HG03175 (cell line): ENCODE data around the gene RASGEF1C.

Experiments used
- ATAC-seq: cut with Tn5 transposase; IDR thresholded peaks from one replicate; pipeline ENCODE4 v1.9.1; 2021; ENCODE audit warnings: mild to moderate bottlenecking, moderate library complexity; ENCODE audit not compliant: unreplicated experiment

Gene RASGEF1C

DNA sequence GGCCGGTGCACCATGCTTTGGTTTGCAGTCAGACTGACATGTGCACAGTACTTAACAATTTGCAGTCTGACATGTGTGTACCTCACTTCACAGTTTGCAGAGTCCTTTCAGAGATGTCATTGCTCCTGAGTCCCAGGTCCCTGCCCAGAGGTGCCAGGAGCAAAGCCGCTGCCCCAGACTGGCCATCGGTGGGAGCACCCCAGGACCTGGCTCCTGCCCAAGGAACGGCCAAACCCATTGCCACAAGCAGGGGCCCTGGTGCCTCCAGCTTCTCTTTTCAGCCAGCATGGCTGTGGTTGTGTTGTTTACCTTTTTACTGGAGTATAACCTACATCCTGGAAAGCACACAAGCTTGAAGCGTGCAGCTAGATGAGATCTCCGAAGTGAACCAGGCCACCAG, 28.6 kb downstream of the RASGEF1C start:
- no peak for ATAC-seq

- ATAC-seq, result no peak
These were observed 29.3 kb downstream of the RASGEF1C start for GRCh38 chr5:180179442-180180420.

DNA sequence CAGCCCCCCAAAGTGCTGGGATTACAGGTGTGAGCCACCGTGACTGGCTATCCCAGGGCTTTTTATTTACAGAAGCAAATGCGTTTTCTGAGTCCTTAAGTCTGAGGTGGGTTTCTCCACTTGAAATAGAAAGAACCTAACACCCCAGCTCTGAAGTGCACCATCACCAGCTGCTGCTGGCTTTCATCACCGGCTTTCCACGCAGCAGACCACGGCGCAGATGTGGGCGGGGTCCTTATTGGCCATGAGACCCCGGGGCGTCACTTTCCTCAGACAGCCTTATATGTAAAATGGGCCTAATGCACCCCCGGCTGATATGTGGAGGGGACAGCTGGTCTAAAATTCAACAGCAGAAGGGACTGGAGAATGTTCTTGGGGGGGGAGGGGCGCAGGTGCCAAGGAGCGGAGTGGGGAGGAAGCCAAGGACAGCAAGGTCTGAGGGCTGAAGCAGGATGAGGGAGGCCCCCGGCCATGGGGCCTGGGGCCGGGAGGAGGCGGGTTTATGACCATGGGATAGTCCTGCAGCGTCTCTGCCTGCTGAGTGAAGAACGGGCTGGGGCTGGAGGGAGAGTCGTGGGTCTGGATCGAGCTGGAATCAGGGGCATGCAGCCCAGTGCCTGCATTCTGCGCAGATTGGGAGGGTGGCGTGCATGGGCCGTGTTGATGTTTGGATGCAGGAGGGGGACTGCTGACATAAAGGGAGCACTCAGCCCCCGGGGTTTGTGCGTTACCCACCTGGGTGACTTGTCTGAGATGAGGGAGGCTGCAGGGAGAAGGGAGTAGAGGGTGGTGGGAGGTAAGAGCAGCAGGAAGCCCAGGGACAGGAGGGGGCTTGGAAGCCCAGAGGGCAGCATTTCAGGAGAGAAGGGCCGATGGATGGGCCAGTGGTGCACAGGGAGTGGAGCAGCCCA, 30.2 kb downstream of the RASGEF1C start:
- ATAC-seq, result no peak

GRCh38 chr5:180176191-180176590, 32.8 kb downstream of the RASGEF1C start:
- ATAC-seq, result no peak

DNA sequence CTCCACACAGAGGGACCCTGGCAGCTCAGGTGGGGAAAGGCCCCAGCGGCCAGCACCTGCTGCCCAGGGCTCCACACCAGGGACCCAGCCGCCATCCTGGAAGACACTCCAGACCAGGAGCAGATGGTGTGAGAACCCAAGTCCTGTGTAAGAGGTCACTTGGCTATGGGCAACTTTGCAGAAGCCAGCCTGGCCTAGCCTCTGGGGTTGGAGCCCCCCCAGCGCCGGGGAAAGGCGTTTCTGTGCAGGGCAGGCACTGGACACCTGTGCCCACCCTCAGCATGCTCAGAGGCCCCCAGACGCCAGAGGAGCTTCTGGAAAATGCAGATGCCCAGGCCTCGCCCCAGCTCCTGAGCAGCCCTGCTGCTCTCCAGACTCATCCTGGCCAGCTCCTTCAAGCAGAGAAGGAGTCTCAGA, 34.0 kb downstream of the RASGEF1C start:
- no peak for ATAC-seq

GRCh38 chr5:180174587-180174972, 34.4 kb downstream of the RASGEF1C start:
- no peak for ATAC-seq

- ATAC-seq, result no peak
These were observed 35.0 kb downstream of the RASGEF1C start for GRCh38 chr5:180173875-180174586.

DNA sequence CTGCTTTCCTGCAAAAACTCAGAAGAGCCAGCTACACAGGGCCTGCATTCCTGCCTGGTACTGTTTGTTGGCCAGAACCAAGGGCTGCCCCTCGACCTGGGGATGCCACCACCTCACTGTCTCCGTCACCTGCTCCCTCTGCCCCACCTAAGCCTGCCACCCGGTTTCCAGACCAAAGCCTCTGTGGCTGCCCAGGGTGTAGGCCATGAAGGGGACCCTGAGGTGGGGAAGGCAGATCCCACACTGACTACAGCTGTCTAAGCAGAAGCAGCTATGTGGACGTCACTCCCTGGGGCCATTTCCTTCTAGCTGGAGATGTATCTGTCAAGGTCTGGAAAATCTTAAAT, 35.8 kb downstream of the RASGEF1C start:
- ATAC-seq, result no peak

DNA sequence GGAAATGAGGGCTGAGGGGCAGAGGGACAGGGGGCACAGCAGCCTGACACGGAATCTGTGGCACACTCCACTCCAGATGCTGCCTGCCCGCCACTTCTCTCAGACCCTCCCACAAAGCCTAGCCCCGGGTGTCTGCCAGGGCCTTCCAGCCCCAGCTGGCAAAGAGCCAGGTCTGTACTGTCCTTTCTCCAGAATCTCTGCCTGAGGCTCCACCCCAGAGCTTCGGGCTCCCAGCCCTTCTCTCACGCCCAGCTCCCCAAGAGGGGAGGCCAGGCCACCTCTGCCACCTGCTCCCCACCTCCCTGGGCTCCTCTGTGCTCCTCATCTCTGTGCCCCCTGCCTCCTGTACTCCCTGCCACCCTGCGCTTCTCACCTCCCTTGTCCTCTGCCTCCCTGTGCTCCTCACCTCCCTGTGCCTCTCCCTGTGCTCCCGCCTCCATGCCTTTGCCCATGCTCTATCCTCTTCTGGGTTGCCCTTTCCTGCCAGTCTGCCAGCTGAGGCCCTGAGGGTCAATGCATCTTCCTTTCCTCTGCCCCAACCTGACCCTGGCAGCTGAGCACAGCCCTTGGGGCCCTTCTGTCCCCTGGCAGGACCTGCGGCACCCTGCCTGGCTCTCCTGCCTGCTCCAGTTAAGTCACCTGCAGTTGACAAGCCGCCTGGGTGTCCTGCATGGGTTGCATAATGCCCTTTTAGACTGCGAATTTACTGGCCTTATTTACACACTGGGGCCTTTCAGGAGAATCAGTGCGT, 36.4 kb downstream of the RASGEF1C start:
- no peak for ATAC-seq

DNA sequence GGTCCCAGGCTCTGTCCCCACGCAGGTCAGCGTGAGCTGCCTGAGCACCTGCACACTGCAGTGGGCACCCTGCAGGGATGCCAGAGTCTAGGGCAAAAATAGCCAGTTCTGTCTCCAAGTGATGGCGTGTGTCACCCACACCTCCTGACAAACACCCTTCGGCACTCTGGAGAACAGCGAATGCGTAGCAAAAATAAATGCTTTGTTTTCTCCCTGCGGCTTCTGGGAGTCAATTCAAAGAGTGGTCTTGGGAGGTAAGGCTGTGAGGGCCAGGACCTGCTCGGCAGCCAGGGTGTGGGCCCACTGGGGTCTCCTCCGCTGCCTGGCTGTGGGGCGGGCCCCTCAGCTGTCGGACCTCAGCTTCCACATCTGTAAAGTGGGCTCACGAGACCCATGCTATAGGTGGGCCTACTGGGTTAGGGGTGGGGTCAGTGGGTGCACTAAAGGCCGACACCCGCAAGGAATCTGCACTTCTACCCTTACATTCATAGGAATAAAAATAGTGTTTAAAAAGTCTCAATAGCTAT, 37.4 kb downstream of the RASGEF1C start:
- ATAC-seq, result no peak

DNA sequence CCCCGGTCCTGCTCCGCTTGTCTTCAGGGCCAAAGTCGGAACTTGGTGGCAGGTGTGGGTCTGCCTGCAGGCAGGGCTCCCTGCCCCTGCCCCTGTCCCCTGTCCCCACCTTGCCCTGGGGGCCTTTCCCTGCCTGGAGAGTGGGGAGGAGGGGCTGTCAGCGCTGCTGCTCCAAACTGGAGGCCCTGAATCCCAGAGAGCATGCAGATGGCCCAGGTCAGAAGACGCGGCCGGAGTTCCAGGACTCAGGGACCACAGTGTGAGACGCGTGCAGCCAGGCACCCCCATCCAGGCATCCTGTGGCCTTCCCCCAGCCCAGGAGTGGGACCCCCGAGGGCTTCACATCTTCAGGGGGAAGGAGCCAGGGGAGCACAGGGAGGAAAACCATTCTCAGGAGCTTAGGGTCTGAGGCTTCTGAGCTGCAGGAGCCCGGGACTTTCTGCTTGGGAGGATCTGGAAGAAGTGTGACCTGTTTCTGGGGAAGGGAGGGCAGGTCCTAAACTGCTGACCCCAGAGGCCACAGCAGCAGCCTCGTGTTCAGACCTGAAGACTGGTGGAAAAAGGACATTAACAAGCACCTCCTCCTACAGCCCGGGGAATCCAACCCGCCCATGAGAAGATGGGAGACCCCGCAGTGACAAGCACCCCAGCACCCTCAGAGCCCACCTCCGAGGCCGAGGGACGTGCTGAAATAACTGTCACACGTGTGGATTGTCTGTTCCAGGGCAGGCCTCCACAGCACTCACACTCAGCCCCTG, 38.0 kb downstream of the RASGEF1C start:
- no peak for ATAC-seq

DNA sequence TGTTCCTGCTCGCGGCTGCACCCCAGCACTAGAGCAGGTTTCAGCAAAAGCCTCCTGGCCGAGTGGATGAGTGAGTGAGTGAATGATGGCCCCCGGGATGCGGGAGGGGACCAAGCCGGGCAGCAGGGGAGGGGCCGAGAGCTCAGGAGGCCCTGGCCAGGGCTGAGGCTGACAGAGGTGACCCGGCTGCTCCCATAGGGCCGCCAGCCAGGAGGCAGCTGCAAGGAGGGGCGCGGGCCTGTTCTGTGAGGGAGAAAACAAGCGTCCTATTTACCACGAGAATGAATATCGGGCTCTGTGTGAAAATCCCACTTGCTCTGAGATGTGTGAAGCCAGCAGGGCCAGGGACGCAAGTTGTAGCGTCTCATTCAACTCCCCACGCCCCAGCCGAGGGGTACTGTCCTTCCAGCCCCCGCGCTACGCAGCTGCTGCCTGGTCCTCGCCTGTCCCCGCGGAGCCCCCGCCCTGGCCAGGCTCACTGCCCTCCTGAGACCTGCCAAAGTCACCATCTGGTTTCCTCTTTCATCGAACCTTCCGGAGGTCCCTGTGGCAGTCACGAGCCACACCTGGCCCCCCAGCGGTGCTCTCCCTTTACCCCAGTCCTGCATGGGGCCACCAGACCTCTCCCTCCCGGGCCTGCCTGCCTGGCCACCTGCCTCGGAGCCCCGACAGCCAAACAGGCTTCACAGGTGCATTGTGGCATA, 38.8 kb downstream of the RASGEF1C start:
- ATAC-seq, result no peak

- ATAC-seq, result no peak
These were observed 39.5 kb downstream of the RASGEF1C start for GRCh38 chr5:180169248-180170105.

DNA sequence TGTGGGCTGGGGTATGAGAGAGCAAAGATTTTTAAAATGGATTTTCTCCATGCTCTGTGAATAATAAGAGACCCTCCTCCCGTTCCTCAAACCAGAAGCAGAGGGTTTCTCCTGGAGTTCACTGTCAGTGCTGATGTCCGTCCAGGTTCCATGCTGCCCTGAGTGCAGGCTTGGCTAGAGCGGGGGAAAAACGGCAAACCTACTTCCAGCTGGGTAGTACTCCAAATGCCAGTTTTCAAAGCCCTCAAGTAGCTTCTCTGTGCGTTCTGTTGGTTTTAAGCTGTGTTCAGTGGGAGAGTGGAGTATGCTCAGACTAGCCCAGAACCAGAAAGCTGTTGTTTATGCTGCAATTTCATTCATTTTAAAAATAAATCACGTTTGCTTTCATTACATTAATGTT, 40.3 kb downstream of the RASGEF1C start:
- ATAC-seq, result no peak

GRCh38 chr5:180166176-180166575, 42.8 kb downstream of the RASGEF1C start:
- ATAC-seq, result no peak

DNA sequence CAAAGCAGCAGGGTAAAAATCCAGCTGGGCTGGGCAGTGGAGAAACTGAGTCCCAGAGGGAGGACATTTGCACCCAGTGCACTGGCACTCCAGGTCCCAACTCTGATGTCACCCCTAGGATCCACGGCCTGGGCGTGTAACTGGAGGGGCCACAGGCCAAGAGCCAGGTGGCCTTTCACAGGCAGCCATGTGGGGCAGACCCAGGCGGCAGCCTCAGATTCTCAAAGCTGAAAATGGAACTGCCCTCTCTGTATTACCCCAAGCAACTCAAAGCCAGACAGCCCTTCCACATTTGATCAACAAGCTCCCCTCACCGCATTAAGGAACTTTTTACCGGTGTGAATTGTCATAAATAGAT, 46.7 kb downstream of the RASGEF1C start:
- no peak for ATAC-seq

DNA sequence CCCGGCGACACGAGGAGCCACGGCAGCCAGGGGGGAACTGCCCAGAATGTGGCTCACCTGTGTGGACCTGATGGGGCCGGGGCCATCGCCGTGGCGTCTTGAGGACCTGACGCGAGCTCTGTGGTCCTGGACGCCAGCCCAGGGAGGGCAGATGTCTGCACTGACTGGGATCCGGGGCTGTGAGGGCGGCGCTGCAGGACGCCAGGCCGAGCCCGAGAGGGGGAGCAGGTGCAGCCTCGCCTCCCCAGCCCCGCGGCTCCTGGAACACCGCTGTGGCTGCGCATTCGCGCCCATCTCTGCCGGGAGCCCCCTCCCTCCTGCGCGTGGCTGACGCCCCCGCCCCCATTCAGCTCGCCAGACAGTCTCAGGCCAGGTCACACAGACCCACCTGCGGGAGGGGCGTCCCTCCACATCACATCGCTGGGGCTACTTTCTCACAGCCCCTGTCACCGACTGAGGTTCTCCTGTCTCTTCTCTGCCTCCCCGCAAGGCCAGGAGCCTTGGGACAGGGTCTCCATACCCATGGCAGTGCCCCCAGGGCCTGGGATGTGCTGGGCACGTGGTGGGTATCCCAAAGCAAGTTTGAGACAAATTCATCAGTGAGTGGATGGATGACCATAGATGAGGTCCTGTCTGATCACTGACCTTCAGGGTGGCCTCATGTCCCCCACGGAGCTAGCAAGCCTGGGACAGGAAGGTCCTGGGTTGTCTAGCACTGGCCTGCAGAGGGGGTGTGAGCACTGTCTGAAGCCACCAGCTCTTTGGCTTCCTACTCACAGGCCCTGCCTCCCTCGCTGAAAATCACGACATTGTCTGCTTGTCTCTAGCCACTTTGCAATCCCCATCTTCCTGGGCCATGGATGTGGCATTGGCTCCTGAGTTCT, 47.3 kb downstream of the RASGEF1C start:
- ATAC-seq, result no peak
